HCT116 (cell line): ENCODE measurements around the gene KAZN.

Experiments
- CEBPB ChIP-seq: IDR thresholded peaks from 2 replicates; pipeline ENCODE4 v1.6.1; 2012; ENCODE audit warnings: low read depth
- CTCF ChIP-seq, 3 experiments: fragments of 200-600 bp in 1 of 3; sonication (generic) in 1 of 3; IDR thresholded peaks in 2 of 3; conservative IDR thresholded peaks in 1 of 3; 2 replicates each; pipeline ENCODE4 v1.5.1; 2012 to 2017; ENCODE audit warnings: low read depth in 2 of 3, low read length in 2 of 3, antibody characterized with exemption in 1 of 3, borderline replicate concordance in 1 of 3, control low read depth in 1 of 3, mild to moderate bottlenecking in 1 of 3, mixed read lengths in 1 of 3, mixed run types in 1 of 3, moderate library complexity in 1 of 3; ENCODE audit not compliant: insufficient read depth in 1 of 3
- JUND ChIP-seq: IDR thresholded peaks from 2 replicates; pipeline ENCODE4 v1.6.1; 2012
- REST ChIP-seq: IDR thresholded peaks from 2 replicates; pipeline ENCODE4 v1.6.1; 2012; ENCODE audit warnings: low read depth
- TCF7L2 ChIP-seq: IDR thresholded peaks from 2 replicates; pipeline ENCODE4 v1.7.0; 2011; ENCODE audit warnings: borderline replicate concordance, inconsistent platforms; ENCODE audit not compliant: insufficient read depth, insufficient read length; ENCODE audit errors: extremely low read depth
- ZNF274 ChIP-seq: fragments of 200-500 bp; sonication (Bioruptor generic); IDR thresholded peaks from 2 replicates; pipeline ENCODE4 v1.6.1; 2014; ENCODE audit warnings: mild to moderate bottlenecking, low read depth, low read length, inconsistent platforms

- no peak for TF ChIP-seq REST
- no peak for TF ChIP-seq TCF7L2
- no peak for TF ChIP-seq ZNF274
- TF ChIP-seq JUND, result no peak
- no peak for TF ChIP-seq CTCF (IDR thresholded peaks at IDR 0.05 in 2 of 3, conservative IDR thresholded peaks at IDR 0.05 in 1 of 3; ENCODE audit: borderline replicate concordance in 1 of 3, insufficient read depth in 1 of 3, low read depth in 2 of 3, low read length in 2 of 3)
- TF ChIP-seq CEBPB, result no peak
These were observed 8.8 kb downstream of the KAZN start for GRCh38 chr1:14607295-14607694.
